HG02970 (cell line): Measurements from ENCODE around the gene DCAF8L2.
"Not testable (repeated sequence)": the region's sequence is repeated elsewhere in the genome, so short reads cannot be mapped to it uniquely, and the experiment has no call there.

Source experiments
- ATAC-seq: cut with Tn5 transposase; IDR thresholded peaks from one replicate; pipeline ENCODE4 v1.9.1; 2021; ENCODE audit warnings: mild to moderate bottlenecking, moderate library complexity, moderate number of reproducible peaks; ENCODE audit not compliant: unreplicated experiment, low FRiP score

Gene DCAF8L2

DNA sequence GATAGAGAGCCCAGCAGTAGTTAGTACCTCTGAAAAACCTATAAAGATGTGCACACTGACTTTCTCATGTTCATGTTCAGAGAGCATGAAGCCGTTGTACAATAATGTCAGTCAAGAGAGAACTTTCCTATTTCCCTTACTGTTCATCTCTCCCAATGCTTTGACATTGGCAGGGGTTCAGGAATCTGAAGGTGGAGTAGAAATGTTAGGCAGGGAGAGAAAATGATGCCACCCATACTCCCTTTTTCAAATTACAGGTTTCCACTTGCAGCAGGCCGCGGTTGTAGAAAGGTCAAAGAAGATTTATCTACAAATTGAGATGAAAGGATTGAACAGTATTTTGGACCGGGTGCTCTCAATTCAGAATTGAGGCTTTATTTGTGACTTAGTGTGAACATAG, 84.3 kb downstream of the DCAF8L2 start:
- ATAC-seq, result no peak

DNA sequence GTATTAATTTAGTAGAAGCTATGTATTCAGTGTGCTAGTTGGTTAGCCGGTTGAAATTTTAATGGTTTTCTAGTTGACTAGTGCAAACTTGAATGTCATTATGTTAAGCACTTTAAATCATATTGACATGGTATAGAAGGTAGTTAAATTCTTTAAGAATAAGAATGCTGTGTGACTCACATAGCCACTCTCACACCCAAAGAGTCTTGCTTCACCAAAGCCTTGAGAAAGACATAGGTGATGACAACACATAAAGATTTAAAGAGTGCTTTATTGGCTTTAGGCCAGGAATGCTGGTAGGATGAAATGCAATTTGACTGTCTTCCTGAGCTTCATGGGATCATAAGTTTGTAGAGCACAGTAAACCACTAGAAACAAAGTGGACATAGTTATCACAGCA, 85.3 kb downstream of the DCAF8L2 start:
- no peak for ATAC-seq

DNA sequence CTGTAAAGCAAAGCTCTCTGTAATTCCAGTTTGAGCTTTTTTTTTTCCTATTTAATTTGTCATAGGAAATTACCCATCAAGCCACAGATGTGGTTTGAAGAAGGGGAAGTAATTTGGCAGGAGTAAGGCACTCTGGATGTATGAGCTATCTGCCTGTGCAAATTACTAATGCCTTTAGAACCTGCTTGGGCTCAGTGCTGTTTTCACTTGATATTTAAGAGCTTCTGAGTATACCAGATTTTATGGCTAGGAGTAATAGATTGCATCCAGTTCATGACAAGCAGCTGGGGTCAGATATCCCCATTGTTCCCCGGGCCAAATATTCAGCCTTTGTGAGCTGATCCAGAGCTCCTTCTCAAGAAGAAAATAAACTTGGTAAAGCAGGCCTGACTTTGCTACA, 89.1 kb downstream of the DCAF8L2 start:
- ATAC-seq, result no peak

DNA sequence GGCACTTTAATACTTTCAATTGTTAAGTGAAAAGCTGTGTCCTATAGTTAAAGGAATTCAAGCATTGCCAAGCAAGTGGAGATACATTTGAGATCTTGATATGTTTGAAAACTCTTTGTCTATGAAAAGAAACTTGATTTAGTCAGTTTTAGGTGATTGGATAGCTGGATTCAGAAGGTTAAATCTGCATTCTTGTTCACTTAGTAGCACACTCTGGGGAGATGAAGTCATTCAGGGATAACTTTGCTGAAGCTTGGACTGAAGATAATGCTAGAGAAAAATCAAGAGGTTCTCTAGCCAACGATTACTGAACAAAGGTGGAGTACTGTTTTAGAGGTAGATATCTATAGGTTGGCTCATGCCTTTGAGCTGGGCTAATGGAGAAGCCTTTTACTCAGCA, 90.6 kb downstream of the DCAF8L2 start:
- ATAC-seq, result no peak

DNA sequence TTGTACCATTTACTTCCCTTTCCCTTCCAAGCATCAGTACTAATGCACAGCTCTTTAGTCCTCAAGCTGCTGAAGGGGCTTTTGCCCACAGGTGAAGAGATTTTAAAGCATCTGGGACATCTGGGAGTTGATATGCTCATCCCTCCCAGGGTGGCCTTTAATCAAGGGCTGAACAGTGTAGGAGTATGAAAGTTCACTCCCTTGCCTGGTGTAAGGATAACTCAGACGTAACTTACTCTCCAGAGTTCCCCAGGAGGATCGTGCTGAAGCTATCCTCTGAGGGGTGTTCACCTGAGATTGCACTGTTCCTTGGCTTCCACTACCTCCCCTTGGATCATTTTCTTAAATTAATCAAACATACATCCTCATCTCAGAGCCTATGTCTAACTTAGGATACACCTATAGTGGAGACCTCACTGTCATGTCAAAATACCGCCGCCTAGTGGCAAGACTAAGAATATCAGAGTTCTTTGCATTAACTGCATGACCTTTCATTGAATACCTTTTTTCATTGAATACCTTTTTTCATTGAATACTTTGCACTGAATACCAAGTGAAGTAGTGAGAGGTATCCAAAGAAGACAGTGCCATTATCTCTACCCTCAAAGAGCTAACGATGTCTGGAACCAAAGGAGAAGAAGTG, 93.5 kb downstream of the DCAF8L2 start:
- not testable (repeated sequence) for ATAC-seq

DNA sequence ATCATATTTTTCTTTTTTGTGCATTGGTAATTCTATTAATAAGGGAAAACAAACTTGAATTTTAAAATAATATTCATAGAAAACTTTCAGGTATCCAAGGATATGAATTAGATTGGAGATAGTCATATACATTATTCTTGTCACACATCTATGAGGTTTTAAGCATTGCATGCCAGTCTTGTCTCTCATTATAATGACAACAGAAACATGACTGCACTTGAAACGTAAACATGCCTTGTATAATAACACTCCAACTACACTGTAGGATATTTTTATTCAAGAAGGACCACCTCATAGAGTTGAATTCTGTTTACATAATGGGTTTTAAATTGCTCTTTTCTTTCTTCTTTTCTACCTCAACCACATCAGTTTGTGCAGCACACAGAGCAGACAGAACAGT, 104.5 kb downstream of the DCAF8L2 start:
- no peak for ATAC-seq

DNA sequence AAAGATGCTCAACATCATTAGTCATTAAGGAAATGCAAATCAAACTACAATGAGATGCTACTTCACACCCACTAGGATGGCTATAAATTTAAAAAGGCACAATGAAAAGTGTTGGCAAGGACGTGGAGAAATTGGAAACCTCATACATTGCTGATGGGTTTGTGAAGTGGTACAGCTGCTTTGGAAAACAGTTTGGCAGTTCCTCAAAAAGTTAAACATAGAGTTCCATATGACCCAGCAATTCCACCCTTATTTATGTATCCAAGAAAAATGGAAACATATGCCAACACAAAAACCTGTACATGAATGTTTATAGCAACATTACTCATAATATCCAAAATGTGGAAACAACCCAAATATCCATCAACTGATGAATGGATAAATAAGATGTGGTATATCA, 116.4 kb downstream of the DCAF8L2 start:
- ATAC-seq, result no peak

DNA sequence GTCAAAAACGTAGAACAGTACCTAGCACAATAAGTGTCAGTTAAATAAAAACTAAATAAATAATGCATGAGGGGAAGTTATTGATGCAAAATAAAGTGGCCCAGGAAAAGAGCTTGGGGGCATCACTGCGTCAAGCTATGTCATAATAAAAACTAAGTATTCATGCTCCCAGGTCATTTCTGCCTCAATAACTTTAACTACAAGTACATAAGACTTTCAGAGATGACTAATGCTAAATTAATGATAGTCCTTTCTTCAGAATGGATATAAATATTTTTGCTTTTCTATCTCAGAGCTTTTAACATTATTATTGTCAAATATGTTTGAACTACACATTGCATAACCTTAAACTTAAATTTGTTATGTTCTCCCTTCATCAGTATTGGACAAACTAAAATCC, 125.5 kb downstream of the DCAF8L2 start:
- no peak for ATAC-seq

DNA sequence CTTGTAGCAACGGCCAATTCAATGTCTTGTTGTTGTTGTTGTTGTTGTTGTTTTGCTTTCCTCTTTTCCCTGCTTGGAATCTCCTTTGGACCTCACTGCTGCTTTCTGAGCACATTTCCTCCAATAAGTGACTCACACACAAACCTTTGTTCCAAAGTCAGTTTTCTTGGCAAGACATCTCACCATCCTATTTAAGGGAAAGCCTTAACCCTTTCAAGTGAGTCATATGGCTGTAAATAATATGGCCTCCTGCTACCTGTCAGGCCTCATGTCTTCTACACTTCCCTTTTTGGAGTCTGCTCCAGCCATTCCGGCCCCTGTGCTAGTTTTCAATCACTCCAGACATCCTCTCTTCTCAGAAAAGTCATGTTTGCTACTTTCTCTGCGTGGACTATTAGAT, 138.1 kb downstream of the DCAF8L2 start:
- no peak for ATAC-seq

DNA sequence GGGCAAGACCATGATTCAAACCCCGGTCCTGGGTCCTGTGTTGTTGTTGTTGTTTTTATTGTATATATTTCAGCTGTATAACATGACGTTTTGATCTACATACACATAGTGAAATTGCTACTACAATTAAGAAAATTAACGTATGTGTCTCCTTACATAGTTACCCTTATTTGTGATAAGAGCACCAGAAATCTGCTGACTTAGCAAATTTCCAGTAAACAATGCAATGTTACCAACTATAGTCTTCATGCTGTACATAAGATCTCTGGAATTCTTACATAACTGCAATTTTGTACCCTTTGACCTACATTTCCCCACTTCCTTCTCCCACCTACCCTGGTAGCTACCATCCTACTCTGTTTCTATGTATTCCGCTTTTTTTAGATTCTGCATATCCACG, 141.8 kb downstream of the DCAF8L2 start:
- ATAC-seq, result no peak

DNA sequence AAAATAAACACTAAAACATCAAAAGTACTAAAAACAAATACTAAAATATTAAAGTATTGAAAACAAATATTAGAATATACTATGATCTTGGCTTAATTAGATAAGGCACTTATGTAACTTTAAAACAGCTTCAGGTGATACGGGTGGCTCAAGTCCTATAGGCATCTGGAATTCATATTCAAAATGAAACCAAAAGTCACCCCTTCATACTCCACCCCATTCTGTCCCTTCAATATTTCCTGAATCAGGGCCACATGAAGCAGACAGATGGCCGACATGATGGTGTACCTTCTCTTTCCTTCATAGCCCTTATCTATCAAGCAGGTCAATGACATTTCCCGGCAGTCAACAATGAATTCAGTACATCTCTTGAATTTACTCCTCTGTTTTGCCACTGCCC, 145.8 kb downstream of the DCAF8L2 start:
- no peak for ATAC-seq

DNA sequence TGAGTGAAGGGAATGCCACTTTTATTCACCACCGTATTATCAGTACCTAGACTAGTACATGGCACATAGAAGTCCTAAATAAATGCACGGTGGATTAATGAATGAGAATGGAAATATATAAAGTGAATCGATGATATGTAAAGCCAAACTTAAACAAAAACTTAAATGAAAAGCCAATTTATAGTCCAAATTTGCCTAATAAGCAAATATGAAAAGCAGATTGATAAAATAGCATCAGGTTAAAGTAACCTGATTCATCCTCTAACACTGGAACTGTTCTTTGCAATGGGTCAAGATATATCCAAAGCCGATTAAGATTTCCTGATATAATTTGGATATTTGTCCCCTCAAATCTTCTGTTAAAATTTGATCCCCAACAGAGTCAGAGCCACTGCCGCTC, 150.8 kb downstream of the DCAF8L2 start:
- no peak for ATAC-seq

DNA sequence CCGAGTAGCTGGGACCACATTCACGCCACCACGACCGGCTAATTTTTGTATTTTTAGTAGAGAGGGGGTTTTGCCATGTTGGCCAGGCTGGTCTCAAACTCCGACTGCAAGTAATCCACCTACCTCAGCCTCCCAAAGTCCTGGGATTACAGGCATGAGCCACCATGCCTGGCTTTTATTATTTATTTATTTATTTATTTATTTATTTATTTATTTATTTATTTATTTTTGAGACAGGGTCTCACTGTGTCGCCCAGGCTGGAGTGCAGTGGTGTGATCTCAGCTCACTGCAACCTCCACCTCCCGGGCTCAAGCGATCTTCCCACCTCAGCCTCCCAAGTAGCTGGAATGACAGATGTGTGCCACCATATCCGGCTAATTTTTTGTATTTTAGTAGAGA, 153.4 kb downstream of the DCAF8L2 start:
- ATAC-seq, result not testable (repeated sequence)

DNA sequence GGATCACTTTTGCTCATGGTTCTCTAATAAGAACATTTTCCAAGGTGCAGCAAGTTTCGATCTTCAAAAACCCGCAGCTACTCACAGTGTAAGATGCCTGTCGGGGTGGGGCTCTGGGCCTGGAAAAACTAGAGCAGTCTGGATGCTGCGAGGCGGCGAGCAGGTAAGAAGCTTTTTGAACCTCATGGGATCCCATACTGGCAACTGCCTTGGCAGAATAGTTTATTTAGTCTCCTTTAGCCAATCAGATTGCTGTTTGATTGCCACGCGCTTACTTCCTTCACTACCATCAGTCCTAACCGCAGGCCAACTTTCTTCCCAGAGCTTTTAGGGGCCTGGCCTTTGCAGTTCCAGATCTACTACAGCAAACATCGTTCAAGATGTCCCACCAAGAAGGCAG, 156.4 kb downstream of the DCAF8L2 start:
- no peak for ATAC-seq

DNA sequence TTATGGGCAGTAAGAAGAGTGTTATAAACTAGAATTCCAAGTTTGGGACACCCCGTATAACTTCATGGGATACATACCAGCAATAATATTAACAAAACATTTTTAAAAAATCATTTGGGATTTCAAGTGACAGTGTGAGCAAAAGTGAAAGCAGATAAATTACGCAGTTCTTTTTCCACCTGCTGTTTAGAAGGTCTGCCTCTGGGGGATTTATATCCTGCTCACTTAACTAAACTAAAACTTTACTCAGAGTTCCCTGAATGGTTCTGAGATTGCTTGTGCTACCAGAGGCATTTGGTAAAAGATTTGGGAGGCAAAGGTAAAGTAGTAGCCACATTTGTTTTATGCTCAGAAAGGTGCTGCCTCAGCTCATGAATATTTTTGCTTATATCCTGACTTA, 160.2 kb downstream of the DCAF8L2 start:
- ATAC-seq, result not testable (repeated sequence)

DNA sequence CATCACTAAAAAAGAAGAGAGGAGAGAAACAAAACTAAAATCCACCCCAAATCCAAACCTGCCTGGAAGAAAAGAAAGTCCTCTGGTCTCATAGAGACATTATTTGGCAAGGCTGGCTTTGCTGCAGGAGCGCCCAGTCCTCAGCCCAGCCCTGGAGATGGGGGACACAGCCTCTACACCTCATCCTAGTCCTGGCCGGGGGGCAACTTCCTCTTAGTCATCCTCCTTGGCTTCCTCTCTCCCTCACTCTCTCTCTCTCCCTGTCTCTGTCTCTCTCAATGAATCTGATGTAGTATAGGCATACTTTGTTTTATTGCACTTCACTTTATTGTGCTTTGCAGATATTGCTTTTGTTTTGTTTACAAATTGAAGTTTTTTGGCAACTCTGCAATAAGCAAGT, 161.8 kb downstream of the DCAF8L2 start:
- ATAC-seq, result no peak

DNA sequence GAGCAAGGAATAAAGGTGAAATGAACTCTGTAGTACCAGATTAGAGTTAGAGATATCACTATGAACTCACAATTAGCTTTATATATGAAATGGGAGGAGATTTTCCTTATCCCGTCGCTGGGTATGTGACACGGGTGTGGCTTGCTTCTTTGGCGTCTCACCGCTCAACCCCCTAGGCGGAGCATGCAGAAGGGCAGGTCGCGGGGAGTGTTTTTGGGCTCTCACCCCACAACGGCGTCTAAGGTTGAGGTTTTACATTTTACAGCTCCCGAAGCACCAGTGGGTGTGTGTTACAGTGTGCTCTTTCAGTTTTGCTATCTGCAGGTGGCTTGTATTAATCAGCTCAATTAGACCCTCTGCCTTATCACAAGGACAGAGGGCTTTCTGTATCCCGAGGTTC, 175.6 kb downstream of the DCAF8L2 start:
- ATAC-seq, result no peak

DNA sequence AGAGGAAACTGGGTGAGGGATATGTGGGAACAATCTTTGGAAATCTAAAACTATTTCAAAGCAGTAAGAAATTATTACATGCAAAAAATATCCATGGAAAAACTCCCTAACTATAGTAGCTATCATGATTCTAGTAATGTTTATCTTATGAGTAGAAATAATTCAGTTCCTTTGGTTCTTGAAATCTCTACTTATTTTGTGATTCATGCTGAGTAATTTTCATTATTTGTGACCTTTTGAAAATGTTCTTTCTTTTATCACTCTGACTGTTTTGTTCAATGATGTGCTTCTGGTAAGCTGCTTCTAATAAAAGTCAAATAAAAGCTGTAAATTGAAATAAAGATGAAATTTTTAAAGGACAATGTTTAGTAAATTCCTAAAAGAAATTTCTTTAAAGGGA, 177.2 kb downstream of the DCAF8L2 start:
- no peak for ATAC-seq

DNA sequence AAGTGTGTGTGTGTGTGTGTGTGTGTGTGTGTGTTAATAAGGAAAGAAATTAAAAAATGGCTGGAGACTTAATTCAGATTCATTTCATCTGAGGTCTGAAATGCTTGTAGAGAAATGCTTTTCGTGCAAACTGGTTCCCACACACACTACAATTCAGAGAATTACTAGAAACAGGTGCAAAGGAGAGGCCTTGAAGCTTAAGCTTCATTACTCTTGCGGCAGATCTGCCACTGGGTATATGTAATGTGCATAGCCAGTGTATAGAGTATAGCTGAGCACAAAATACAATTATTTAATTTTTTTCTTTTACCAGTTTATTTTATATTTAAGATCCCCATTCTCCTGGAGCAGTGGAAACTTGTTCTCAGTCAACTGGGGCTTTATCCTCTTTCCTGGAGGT, 185.8 kb downstream of the DCAF8L2 start:
- no peak for ATAC-seq

DNA sequence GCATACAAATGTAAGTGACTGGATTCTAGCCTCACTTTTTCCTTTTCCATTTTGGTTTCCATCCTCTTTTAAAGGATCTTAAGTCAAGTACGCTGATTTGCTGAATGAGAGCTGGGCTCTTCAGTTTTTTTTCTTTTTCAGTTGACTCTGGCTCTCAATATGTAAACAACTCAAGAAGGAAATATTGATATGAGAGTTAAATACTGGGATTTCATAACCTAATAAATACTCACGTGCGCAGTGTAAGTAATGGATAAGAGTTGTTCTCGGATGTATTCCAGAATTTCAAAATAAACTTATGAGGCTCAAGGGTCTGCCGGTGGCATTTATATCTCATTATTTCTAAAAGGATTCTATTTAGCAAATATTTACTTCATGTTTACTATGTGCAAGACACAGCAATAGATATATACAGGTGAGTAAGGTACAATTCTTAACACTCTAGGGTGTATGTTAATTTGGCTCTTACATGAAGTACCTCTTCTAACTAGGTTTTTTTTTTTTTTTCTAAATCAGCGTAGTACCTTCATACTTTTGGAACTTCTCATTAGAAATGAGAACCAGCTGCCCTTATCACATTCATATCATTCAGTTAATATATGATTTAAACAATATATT, 206.6 kb downstream of the DCAF8L2 start:
- no peak for ATAC-seq

DNA sequence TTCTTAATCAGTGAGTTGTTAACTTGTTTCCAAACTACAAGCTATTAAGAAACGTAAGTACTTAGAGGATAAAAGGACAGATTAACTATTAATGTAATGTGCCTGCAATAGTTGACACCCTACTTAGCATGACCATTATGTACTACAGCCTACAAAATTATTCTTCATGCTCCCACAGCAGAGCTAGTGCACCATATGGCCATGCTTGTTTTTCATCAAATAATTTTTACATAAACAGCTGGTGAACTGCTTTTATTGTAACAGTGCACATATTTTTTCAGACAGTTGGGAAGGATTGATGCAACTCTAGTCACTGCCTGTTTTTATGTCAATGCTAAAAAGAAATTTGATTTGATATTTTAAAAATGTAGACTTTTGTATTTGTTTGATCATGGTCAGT, 207.4 kb downstream of the DCAF8L2 start:
- no peak for ATAC-seq
